Fibroblast of peridontal ligament (primary cell): ENCODE data around the gene RFTN1.
A peak's percentile ranks its signal among the peaks of the same experiment; 100 is the strongest.
"Not testable (repeated sequence)": the region's sequence is repeated elsewhere in the genome, so short reads cannot be mapped to it uniquely, and the experiment has no call there.

Experiments
- DNase-seq: peaks from one replicate; pipeline ENCODE4 v3.0.0-alpha.2; 2010; ENCODE audit errors: extremely low read depth

Gene RFTN1

GRCh38 chr3:16330351-16330750, 183.1 kb downstream of the RFTN1 start:
- DNase-seq: no peak

GRCh38 chr3:16329826-16330129, 183.7 kb downstream of the RFTN1 start:
- no peak for DNase-seq

- no peak for DNase-seq
Observed at GRCh38 chr3:16329036-16329825, 184.3 kb downstream of the RFTN1 start.

- DNase-seq: no peak
Observed at GRCh38 chr3:16328124-16328523, 185.4 kb downstream of the RFTN1 start.

GRCh38 chr3:16326724-16327349, 186.7 kb downstream of the RFTN1 start:
- no peak for DNase-seq

- no peak for DNase-seq
Observed at GRCh38 chr3:16325850-16326249, 187.6 kb downstream of the RFTN1 start.

GRCh38 chr3:16323737-16324136, 189.8 kb downstream of the RFTN1 start:
- DNase-seq: no peak

GRCh38 chr3:16322189-16322588, 191.3 kb downstream of the RFTN1 start:
- DNase-seq: no peak

GRCh38 chr3:16320711-16321110, 192.8 kb downstream of the RFTN1 start:
- no peak for DNase-seq

GRCh38 chr3:16319723-16320122, 193.8 kb downstream of the RFTN1 start:
- no peak for DNase-seq

- DNase-seq: no peak
Observed at GRCh38 chr3:16319307-16319706, 194.2 kb downstream of the RFTN1 start.

- DNase-seq: peak; percentile 84
Observed at GRCh38 chr3:16318176-16318575, 195.3 kb downstream of the RFTN1 start.

GRCh38 chr3:16317561-16317945, 195.9 kb downstream of the RFTN1 start:
- DNase-seq: no peak

- no peak for DNase-seq
Observed at GRCh38 chr3:16316847-16317560, 196.5 kb downstream of the RFTN1 start.

- DNase-seq: no peak
Observed at GRCh38 chr3:16316396-16316795, 197.1 kb downstream of the RFTN1 start.

- no peak for DNase-seq
Observed at GRCh38 chr3:16315623-16316022, 197.9 kb downstream of the RFTN1 start.

GRCh38 chr3:16313886-16314645, 199.4 kb downstream of the RFTN1 start:
- no peak for DNase-seq

GRCh38 chr3:16311960-16312451, 201.5 kb downstream of the RFTN1 start:
- peak; percentile 26 for DNase-seq

- DNase-seq: not testable (repeated sequence)
Observed at GRCh38 chr3:16310486-16310885, 203.0 kb downstream of the RFTN1 start.

GRCh38 chr3:16309558-16309957, 203.9 kb downstream of the RFTN1 start:
- DNase-seq: no peak

GRCh38 chr3:16308727-16309126, 204.8 kb downstream of the RFTN1 start:
- no peak for DNase-seq
